GM21723 (cell line): ENCODE data around the gene RER1.

ENCODE experiments used
- ATAC-seq: cut with Tn5 transposase; IDR thresholded peaks from one replicate; pipeline ENCODE4 v1.9.1; 2021; ENCODE audit warnings: mild to moderate bottlenecking, moderate library complexity; ENCODE audit not compliant: unreplicated experiment

The RER1 gene

GRCh38 chr1:2375246-2375922 is 16.3 kb upstream of the RER1 start:
- no peak for ATAC-seq

GRCh38 chr1:2375923-2376260 is 15.7 kb upstream of the RER1 start:
- ATAC-seq, result no peak

- no peak for ATAC-seq
Observed at GRCh38 chr1:2376261-2376741, 15.3 kb upstream of the RER1 start.

GRCh38 chr1:2376931-2377672 is 14.5 kb upstream of the RER1 start:
- no peak for ATAC-seq

- ATAC-seq, result no peak
Observed at GRCh38 chr1:2377751-2378440, 13.7 kb upstream of the RER1 start.

- ATAC-seq, result no peak
Observed at GRCh38 chr1:2378441-2378851, 13.2 kb upstream of the RER1 start.

DNA sequence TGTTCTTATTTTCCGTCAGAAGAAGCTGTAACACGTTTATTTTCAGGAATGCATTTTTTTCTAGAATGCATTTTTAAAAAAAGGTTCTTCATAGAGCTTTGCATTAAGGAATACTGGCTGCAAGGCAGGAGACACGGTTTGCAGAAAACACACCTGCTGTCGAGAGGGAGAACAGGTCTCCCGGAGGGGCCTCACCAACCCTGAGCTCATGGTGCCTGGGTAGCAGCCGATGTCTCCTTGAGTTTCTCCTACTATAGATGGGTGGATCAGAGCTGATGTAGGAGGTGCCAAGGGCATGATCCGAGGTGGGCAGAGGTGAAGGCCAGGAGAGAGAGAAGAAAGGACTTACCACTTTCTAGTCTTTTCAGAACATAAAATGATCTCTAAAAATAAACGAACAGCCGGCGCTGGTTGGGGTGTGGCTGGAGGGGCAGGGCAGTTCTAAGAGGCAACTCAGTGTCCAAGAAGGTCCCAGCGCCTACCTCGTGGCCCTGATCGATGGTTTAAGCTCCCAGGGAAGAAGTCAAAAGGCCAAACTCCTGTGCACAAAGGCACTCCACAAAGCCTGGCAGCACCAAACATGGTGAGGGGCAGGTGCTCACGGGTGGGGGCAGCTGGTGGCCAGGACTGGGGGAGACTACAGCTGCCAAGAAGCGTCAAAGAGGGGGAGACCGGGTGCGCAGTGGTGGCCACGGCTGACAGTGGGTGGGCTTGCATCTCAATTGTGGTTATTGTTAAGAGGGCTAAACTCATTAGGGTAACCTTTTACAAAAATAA is 12.5 kb upstream of the RER1 start:
- ATAC-seq, result no peak

- no peak for ATAC-seq
Observed at GRCh38 chr1:2379733-2380404, 11.8 kb upstream of the RER1 start.

- no peak for ATAC-seq
Observed at GRCh38 chr1:2380816-2381591, 10.6 kb upstream of the RER1 start.

- ATAC-seq, result no peak
Observed at GRCh38 chr1:2381741-2382620, 9.7 kb upstream of the RER1 start.

DNA sequence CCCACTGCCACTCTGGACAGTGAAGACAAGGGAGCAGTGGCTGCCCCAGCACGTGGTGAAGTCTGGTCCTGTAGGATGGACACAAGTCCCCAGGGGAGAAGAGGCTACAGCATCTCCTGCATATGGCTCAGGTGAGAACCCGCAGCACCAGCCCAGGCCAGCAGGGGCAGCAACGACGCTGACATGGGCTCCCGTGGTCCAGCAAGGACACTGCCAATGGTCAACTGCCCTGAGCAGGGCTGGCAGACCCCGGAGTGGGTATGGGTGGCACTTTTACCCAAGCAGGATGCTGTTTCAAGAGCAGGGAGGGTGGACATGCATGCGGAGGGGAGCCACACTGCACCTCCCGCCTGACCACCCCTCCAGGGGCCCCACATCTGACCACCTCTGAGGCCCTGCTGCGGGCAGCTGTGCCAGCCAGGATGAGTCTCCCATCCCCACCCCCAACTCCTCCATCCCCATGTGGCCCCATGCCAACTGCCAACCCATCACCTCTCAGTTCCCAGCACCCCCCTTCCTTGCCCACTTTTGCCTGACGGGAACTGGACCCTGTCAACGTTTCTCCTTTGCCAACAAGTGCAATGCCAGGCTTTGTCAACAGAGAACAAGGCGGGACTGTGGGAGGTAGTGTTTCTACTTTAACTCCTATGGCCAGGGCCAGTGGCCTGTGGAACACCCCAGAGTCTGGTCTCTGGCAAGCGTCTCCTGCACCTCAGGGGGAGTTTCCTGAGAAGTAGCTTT is 8.8 kb upstream of the RER1 start:
- ATAC-seq, result no peak

GRCh38 chr1:2383576-2383975 is 8.1 kb upstream of the RER1 start:
- ATAC-seq, result no peak

DNA sequence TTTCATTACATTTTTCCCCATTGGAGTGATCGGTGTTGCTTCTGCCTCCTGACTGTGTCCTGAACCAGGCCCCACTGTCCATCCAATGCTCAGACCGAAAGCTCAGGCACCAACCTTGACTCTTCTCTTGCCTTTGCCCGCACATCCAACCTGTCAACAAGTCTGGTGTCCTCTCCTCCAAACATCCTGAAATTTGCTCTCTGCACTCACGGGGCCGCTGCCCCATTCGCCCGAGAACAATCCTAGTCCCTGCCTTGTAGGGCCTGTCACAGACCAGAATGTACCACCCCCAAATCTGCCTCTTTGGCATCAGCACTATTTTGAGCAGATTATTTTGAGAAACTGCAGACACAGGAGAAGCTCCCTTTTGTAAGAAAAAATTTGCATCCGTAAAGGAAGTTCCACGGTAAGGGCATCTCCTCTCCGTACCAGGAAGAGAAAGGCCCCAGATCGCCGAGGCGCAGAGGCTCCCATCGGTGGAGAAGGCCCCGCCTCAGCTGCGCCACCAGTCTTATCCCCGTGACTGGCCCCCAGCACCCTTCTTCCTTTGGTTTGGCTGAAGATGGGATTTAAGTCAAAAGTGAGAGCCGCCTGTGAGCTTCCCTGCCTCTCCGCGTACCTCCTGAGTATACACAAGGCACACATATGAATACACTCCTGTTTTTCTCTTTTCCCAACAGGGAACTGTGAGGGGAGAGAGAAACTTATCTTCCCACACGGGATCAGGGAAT is 7.3 kb upstream of the RER1 start:
- ATAC-seq, result no peak

GRCh38 chr1:2384941-2385481 is 6.6 kb upstream of the RER1 start:
- ATAC-seq, result no peak

DNA sequence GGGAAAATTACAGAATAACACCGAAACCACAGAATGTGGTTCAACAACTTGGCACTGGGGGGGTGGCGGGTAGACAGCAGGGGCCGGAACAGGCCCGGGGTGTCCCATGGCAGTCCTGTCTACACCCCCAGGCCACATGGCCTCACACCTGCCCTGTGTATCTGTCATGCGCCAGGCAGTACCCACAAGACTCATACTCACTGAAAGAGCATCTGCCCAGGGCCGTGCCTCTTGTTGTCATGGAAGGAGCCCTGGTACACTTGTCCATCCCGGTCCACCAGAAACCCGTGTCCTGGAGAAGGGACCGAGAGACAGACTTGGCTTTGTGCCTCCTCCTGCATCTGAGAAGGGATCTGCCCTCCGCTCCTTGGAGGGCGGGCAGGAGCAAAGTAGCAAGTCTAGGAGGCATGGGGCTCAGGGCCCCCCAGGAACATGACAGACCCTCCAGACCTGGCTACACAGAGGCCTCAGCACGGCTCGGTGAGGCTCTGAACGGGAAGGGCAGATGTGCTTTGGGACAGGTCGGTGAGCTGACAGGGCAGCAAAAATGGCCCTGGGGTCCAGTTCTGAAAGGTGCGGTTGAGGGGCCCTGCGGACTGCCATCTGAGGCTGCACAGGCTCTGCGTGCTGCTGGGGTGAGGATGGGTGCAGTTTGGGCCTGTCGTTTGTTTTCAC is 5.9 kb upstream of the RER1 start:
- ATAC-seq, result no peak
